ENCODE measurements around the gene SLC15A4.

DNA sequence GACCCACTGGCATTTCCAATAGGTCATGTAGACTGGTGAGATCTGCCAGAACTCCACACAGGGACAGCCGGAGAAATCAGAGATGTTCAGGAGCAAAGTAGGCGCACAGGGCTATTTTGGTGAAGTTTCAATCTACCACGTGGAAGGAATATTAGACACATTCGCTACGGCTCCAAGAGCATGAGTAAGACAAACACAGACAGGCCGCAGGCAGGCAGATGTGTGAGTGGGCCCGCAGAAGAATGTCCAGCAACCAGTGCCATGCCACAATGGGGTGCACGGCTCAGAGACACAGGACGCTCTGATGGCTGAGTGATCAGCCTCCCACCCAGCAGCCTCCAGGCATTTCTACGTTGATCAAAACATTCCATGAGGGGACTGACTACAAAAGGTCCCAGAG is 10.4 kb downstream of the SLC15A4 start:
- TF ChIP-seq CTCF (conservative IDR thresholded peaks at IDR 0.05 in 1 of 2, IDR thresholded peaks at IDR 0.05 in 1 of 2; ENCODE audit: extremely low read depth in 1 of 2, insufficient read depth in 1 of 2, low read depth in 1 of 2, low read length in 2 of 2) (no peak), EZH2 (IDR thresholded peaks at IDR 0.05; ENCODE audit: borderline replicate concordance, low read length) (no peak)

All from mammary epithelial cell (primary cell).